Kidney epithelial cell (primary cell): Measurements from ENCODE around the gene FREM3. TPM values are rescaled to one million over a fixed set of nuclear protein-coding genes. Genes with fewer than 3 reads are reported as not detected.

Experiments used
- DNase-seq: peaks from one replicate; pipeline ENCODE4 v3.0.0-alpha.2; 2010; ENCODE audit warnings: low read depth
- H3K27me3 ChIP-seq: 2 replicates; pipeline ENCODE4 v1.6.0; 2011; ENCODE audit warnings: low read length; ENCODE audit not compliant: control insufficient read depth, insufficient read depth
- H3K36me3 ChIP-seq: 2 replicates; pipeline ENCODE4 v1.5.1; 2011; ENCODE audit warnings: low read length; ENCODE audit not compliant: control insufficient read depth, insufficient read depth
- H3K4me3 ChIP-seq: 2 replicates; pipeline ENCODE4 v1.5.1; 2011; ENCODE audit warnings: low read depth, mild to moderate bottlenecking, control low read depth, low read length
- CTCF ChIP-seq: IDR thresholded peaks from 2 replicates; pipeline ENCODE4 v1.5.1; 2011; ENCODE audit warnings: mild to moderate bottlenecking, moderate library complexity, low read length, control low read depth, inconsistent platforms; ENCODE audit not compliant: insufficient read depth, poor library complexity, severe bottlenecking
- total RNA-seq: library from RNA; depleted of rRNA; stranded (reverse); fragments of >200 nt; gene quantifications from 2 replicates; pipeline ENCODE4 v1.2.3, GENCODE V29; 2015

Gene FREM3
- total RNA-seq, 1 donor from 2014 or later = not detected

- H3K36me3 ChIP-seq = no peaks in the 10 kb centered on the region
- H3K4me3 ChIP-seq = no peak overlapping the region
- no peak for TF ChIP-seq CTCF
- no peaks in the 10 kb centered on the region for H3K27me3 ChIP-seq
- no peak for DNase-seq
These were observed 66.6 kb downstream of the FREM3 start for GRCh38 chr4:143633833-143634232.

DNA sequence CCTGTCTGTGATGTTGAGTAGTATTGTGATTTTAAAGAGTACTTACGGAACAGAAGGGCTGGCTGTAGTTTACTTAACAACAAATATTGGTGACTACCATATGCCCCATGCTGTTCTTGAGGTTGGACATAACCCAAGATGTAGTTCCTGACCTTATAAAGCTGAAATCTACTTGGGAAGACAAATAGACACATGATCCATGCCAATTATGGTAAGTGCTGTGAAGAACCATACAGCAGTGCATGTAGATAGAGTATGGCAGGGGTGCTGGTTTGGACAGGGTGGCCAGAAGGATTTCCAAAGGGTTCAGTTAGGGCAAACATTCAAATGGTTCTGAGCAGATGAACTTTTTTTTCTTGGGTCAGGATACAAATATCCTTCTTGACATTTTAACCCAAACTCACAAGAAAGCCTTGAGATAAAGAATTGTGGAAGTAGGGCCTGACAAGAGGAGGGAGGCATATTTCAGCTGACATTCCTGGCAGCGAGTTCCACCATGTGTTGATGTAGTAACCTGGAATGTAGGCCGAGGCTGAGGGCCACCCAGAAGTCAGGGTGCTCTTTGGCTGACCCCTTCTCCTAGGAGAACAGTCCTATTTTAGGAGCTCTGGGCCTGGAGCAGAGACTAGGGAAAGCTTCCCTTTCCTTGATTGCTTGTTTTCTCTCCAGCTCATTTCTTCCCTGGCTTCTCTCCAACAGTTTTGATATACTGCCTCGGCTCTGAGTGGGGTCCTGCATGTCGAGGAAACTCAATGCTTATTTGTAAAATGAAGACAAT, 74.2 kb downstream of the FREM3 start:
- DNase-seq = no peak
- H3K36me3 ChIP-seq = no peaks in the 10 kb centered on the region
- H3K4me3 ChIP-seq = no peak overlapping the region
- H3K27me3 ChIP-seq = no peaks in the 10 kb centered on the region
- no peak for TF ChIP-seq CTCF

DNA sequence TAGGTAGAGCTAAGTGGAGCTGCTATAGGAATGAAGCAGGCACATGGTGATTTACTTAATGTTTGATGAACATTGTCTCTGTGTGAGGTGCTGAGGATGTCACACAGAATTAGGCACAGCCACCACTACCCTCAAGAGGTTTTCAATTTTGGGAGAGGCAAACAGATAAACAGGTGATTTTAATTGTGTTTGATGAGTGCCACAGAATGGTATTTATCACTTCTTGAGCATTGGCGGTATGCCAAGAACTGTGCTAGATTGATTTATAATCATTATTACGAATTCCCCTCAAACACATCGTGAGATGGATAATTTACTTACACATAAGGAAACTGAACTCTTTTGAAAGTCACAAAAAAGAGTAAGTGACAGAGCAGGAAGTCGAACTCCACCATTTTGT, 74.8 kb downstream of the FREM3 start:
- DNase-seq = no peak
- Histone ChIP-seq H3K36me3 (no peaks in the 10 kb centered on the region), H3K4me3 (no peak overlapping the region), H3K27me3 (no peaks in the 10 kb centered on the region)
- no peak for TF ChIP-seq CTCF

GRCh38 chr4:143623896-143624295, 76.6 kb downstream of the FREM3 start:
- H3K4me3 ChIP-seq = no peak overlapping the region
- no peak for DNase-seq
- no peak for TF ChIP-seq CTCF
- no peaks in the 10 kb centered on the region for H3K36me3 ChIP-seq
- peaks cover 4% of the 10 kb centered on the region for H3K27me3 ChIP-seq

- no peaks in the 10 kb centered on the region for H3K36me3 ChIP-seq
- H3K27me3 ChIP-seq = peaks cover 6% of the 10 kb centered on the region
- no peak overlapping the region for H3K4me3 ChIP-seq
- TF ChIP-seq CTCF = no peak
- DNase-seq = no peak
These were observed 81.7 kb downstream of the FREM3 start for GRCh38 chr4:143618811-143619210.

DNA sequence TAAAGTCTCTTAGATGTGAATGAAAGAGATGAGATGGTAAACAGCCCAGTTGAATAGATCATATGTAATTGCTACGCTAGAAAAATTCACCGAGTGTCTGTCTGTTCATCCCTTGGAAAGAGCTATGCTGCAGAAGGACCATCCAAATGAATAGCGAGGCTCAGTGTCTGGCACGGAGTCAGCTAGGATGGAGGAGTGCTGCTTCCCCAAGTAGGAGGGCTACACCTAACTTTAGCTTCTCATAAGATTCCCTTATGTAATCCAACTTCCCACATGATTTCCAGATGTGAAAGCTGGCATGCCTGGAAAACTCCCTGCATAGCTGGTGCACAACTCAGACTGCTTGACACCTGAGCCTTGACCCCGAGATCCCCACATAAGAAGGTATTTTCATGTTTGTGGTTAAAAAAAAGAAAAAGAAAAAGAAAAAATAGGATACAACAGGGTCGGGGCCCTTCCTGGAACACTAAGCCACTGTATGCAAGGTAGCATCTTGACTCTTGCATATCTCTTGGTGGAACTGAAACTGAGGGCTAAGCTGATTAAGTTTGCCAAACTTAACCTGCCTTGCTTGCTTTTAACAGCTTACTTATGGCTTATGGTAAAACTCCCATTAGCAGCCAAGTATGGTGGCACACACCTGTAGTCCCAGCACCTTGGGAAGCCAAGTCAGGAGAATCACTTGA, 82.3 kb downstream of the FREM3 start:
- TF ChIP-seq CTCF = no peak
- Histone ChIP-seq H3K4me3 (no peak overlapping the region), H3K27me3 (peaks cover 6% of the 10 kb centered on the region), H3K36me3 (no peaks in the 10 kb centered on the region)
- no peak for DNase-seq
